RKO (cell line): ENCODE measurements around the gene NFIX.

ENCODE experiments used
- DNase-seq: peaks from one replicate; pipeline ENCODE4 v3.0.0-alpha.2; 2016; ENCODE audit warnings: low spot score

Gene NFIX

GRCh38 chr19:12990431-12990830 lies 4.8 kb upstream of the NFIX start:
- no peak for DNase-seq

GRCh38 chr19:12990853-12991252 lies 4.4 kb upstream of the NFIX start:
- DNase-seq: no peak

- DNase-seq: no peak
Measured at GRCh38 chr19:12991296-12991695, 4.0 kb upstream of the NFIX start.

- DNase-seq: no peak
Measured at GRCh38 chr19:12992729-12993128, 2.5 kb upstream of the NFIX start.

- no peak for DNase-seq
Measured at GRCh38 chr19:12993562-12993961, 1.7 kb upstream of the NFIX start.

- peak; percentile 32 for DNase-seq
Measured at GRCh38 chr19:12995596-12996405, 526 bp downstream of the NFIX start.

- peak; percentile 74 for DNase-seq
Measured at GRCh38 chr19:12996406-12997094, 1.3 kb downstream of the NFIX start.

GRCh38 chr19:12997179-12997966 lies 2.1 kb downstream of the NFIX start:
- DNase-seq: no peak

- no peak for DNase-seq
Measured at GRCh38 chr19:12997967-12998940, 3.0 kb downstream of the NFIX start.

GRCh38 chr19:13001166-13001501 lies 5.9 kb downstream of the NFIX start:
- no peak for DNase-seq

GRCh38 chr19:13001502-13002165 lies 6.4 kb downstream of the NFIX start:
- no peak for DNase-seq

GRCh38 chr19:13002166-13002898 lies 7.1 kb downstream of the NFIX start:
- no peak for DNase-seq

- DNase-seq: no peak
Measured at GRCh38 chr19:13003081-13003480, 7.8 kb downstream of the NFIX start.

- DNase-seq: no peak
Measured at GRCh38 chr19:13004273-13004672, 9.0 kb downstream of the NFIX start.

GRCh38 chr19:13005253-13005652 lies 10.0 kb downstream of the NFIX start:
- no peak for DNase-seq

GRCh38 chr19:13005861-13006370 lies 10.6 kb downstream of the NFIX start:
- no peak for DNase-seq

- no peak for DNase-seq
Measured at GRCh38 chr19:13006431-13007281, 11.4 kb downstream of the NFIX start.

- DNase-seq: no peak
Measured at GRCh38 chr19:13007292-13008045, 12.2 kb downstream of the NFIX start.
